Sciatic nerve (tissue), 2 donors: Measurements from ENCODE around the gene WDR55. TPM values are rescaled to one million over a fixed set of nuclear protein-coding genes. Genes with fewer than 3 reads are reported as not detected.
A peak's percentile ranks its signal among the peaks of the same experiment; 100 is the strongest.
"Not testable (repeated sequence)": the region's sequence is repeated elsewhere in the genome, so short reads cannot be mapped to it uniquely, and the experiment has no call there.

ENCODE experiments used
- ATAC-seq: fragments of 200-7000 bp; cut with Tn5 transposase; one replicate; pipeline ENCODE4 v1.9.1; 2020; ENCODE audit warnings: mild to moderate bottlenecking, moderate library complexity
- DNase-seq: peaks from one replicate; pipeline ENCODE4 v3.0.0-alpha.2; 2020; ENCODE audit warnings: low spot score
- intact Hi-C: fragments of 100-400 bp; cut with DNase I; formaldehyde crosslinking; loops from one replicate; pipeline ENCODE4 v1.14.2; 2022
- microRNA-seq: library from miRNA; unstranded; fragments of <30 nt; microRNA quantifications from one replicate; pipeline ENCODE4 v1.2.0, GENCODE V29; 2020
- total RNA-seq: library from RNA; stranded (reverse); fragmentation: NEBNext Ultra II Directional; extraction: Animal tissue kit (Norgen Biotek cat#: 25700); gene quantifications from one replicate; pipeline ENCODE4 v1.2.1, GENCODE V29; 2021
- donor health status: DM: no; HTN: no; CAD: no.
- donor health status: DM: no; HTN: no; CAD: no.

The WDR55 gene
- total RNA-seq, 1 donor from 2014 or later = 16.0 TPM

DNA sequence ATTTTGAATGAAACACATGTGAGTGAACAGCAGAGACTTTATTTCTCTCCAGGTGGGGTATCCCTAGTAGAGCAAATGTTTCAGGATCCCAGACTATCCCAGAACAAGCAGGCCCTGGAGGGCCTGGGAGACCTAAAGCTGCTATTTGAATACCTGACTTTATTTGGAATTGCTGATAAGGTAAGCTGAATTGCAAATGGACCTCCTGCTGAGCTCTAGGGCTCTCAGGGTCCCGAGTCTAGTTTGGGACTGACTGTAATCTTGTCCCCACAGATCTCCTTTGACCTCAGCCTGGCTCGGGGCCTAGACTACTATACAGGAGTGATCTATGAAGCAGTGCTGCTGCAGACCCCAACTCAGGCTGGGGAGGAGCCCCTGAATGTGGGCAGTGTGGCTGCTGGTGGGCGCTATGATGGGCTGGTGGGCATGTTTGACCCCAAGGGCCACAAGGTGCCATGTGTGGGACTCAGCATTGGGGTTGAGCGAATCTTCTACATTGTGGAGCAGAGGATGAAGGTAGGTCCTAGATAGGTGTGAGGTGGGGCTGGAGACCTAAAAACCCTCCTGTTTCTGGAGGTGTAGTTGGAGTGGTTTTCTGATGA lies 32.3 kb downstream of the WDR55 start:
- DNase-seq (no peak), ATAC-seq (no peak)
- intact Hi-C loops = no loop called here

- DNase-seq (peak; percentile 96), ATAC-seq (peak; percentile 100)
- intact Hi-C loops = no loop called here
Observed at GRCh38 chr5:140700177-140701144, 35.8 kb downstream of the WDR55 start, which contains the start of gene ZMAT2. TSS of gene ZMAT2 (plus strand) at chr5:140700447. CDS start at chr5:140700461, 14 bp downstream.

- no peak for DNase-seq
- intact Hi-C loops = no loop called here
- ATAC-seq = no peak
Observed at GRCh38 chr5:140707812-140708211, 43.1 kb downstream of the WDR55 start.

DNA sequence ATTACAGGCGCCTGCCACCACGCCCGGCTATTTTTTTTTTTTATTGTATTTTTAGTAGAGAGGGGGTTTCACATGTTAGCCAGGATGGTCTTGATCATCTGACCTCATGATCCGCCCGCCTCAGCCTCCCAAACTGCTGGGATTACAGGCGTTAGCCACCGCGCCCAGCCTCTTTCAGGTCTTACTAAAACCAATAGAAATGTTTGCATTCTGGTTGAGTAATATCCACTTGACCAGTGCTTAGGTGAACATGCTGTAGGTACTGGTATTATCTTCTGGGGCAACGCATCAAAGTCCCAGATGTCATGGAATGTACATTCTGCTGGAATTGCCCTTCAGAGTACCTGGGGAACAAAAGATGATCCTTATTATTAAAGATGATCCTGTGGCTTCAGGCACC lies 44.1 kb downstream of the WDR55 start:
- ATAC-seq, DNase-seq, intact Hi-C loops: not testable (repeated sequence)

DNA sequence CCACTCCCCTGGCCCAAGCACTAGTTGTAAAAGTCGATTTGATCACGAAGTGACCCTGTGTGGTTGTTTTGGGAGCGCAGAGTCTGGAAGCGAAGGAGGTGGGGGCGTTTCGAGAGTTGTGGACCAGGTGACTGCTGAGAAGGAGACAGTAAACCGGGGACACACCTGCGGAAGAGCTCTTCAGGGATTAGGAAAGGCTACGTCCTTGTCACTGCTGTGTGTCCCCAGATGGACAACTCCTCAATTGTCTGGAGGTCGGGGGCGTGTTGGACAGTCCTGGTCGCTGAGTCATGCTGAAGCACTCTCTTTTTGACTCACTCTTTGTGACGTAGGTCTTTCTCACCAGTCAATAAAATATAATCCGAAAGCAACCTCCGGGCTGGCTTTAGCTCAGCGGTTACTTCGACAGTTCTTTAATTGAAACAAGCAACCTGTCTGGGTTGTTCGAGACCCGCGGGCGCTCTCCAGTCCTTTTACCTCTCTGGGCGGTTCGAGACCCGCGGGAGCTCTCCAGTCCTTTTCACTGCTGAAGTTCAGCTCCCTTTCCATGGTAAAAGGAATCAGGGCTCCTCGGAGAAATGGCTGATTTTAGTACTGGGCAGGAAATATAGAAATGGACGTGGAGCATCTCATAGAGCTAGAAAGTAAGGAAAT lies 46.3 kb downstream of the WDR55 start:
- peak; percentile 86 for DNase-seq
- ATAC-seq = peak; percentile 97
- intact Hi-C loops = no loop called here

- DNase-seq (no peak), ATAC-seq (no peak)
- intact Hi-C loops = no loop called here
Observed at GRCh38 chr5:140711794-140712193, 47.1 kb downstream of the WDR55 start.

GRCh38 chr5:140713562-140714094 lies 48.9 kb downstream of the WDR55 start:
- no peak for ATAC-seq
- intact Hi-C loops = no loop called here
- DNase-seq = no peak

DNA sequence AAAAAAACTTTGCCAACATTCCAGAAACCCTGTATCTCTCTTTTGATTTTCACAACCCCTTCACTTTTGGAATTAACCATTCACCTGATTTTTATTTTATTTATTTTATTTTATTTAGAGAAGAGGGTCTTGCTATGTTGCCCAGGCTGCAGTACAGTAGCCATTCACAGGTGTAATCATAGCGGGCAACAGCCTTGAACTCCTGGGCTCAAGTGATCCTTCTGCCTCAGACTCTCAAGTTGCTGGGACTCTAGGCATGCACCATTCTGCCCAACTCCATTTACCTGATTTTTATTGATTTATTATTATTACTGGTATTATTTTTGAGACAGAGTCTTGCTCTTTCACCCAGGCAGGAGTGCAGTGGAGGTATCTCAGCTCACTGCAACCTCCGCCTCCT lies 51.5 kb downstream of the WDR55 start:
- DNase-seq, ATAC-seq, intact Hi-C loops: not testable (repeated sequence)

DNA sequence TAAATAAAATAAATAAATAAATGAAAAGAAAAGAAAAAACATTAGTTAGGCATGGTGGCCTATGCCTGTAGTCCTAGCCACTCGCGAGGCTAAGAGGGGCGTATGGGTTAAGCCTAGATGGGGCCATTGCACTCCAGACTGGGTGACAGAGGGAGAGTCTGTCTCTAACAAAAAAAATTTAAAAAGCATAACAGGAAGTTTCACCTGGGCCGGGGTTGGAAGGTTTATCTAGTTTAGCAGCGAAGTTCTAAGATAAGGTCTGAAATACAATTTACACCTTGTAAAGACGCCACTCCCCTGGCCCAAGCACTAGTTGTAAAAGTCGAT lies 53.5 kb downstream of the WDR55 start:
- intact Hi-C loops = no loop called here
- DNase-seq (no peak), ATAC-seq (no peak)

GRCh38 chr5:140720738-140721137 lies 56.0 kb downstream of the WDR55 start:
- DNase-seq, ATAC-seq, intact Hi-C loops: not testable (repeated sequence)

DNA sequence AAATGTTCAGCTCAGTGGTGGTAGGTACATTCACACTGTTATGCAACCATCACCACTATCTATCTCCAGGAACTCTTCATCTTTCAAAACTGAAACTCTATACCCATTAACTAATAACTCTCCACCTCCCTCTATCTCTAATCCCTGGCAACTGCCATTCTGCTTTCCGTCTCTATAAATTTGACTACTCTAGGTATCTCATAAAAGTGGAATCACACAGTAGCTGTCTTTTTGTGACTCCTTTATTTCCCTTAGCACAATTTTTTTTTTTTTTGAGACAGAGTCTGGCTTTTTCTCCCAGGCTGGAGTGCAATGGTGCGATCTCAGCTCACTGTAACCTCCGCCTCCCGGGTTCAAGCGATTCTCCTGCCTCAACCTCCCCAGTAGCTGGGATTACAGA lies 56.7 kb downstream of the WDR55 start:
- ATAC-seq, intact Hi-C loops, DNase-seq: not testable (repeated sequence)

Small RNA genes lying within 50 kb of the gene (microRNA-seq; reads per million reads assigned to microRNA genes)
- gene MIR3655 = 1.8 reads per million

Other genes with a start within 250 kb of the WDR55 start
- 12.6 TPM for gene EIF4EBP3, start 117.2 kb upstream of the WDR55 start, total RNA-seq
- 23.2 TPM for gene SRA1, start 107.4 kb upstream of the WDR55 start, total RNA-seq
- gene APBB3, start 100.3 kb upstream of the WDR55 start, total RNA-seq = 43.1 TPM
- 37.9 TPM for gene SLC35A4, start 100.1 kb upstream of the WDR55 start, total RNA-seq
- gene CD14, start 31.7 kb upstream of the WDR55 start, total RNA-seq = 107 TPM
- 20.1 TPM for gene TMCO6, start 25.5 kb upstream of the WDR55 start, total RNA-seq
- 39.8 TPM for gene NDUFA2, start 17.3 kb upstream of the WDR55 start, total RNA-seq
- 89.6 TPM for gene IK, start 17.1 kb upstream of the WDR55 start, total RNA-seq
- gene DND1, start 8.7 kb downstream of the WDR55 start, total RNA-seq = 1.4 TPM
- 43.3 TPM for gene HARS1, start 26.5 kb downstream of the WDR55 start, total RNA-seq
- gene HARS2, start 26.6 kb downstream of the WDR55 start, total RNA-seq = 27.1 TPM
- gene ZMAT2, start 35.5 kb downstream of the WDR55 start, total RNA-seq = 36.9 TPM
- gene PCDHA1, start 121.2 kb downstream of the WDR55 start, total RNA-seq = not detected
- 0.13 TPM for gene PCDHA2, start 129.9 kb downstream of the WDR55 start, total RNA-seq
- 0.71 TPM for gene PCDHA3, start 136.2 kb downstream of the WDR55 start, total RNA-seq
- gene PCDHA4, start 142.2 kb downstream of the WDR55 start, total RNA-seq = 0.85 TPM
- gene PCDHA5, start 156.7 kb downstream of the WDR55 start, total RNA-seq = 0.27 TPM
- 0.76 TPM for gene PCDHA6, start 163.1 kb downstream of the WDR55 start, total RNA-seq
- gene PCDHA7, start 169.4 kb downstream of the WDR55 start, total RNA-seq = 0.45 TPM
- gene PCDHA8, start 176.3 kb downstream of the WDR55 start, total RNA-seq = 0.40 TPM
- gene PCDHA9, start 183.5 kb downstream of the WDR55 start, total RNA-seq = 0.45 TPM
- 2.9 TPM for gene PCDHA10, start 191.0 kb downstream of the WDR55 start, total RNA-seq
- 1.4 TPM for gene PCDHA11, start 204.1 kb downstream of the WDR55 start, total RNA-seq
- 5.8 TPM for gene PCDHA12, start 210.4 kb downstream of the WDR55 start, total RNA-seq
- 0.85 TPM for gene PCDHA13, start 217.2 kb downstream of the WDR55 start, total RNA-seq